K562 (cell line): ENCODE measurements around the gene GFM1. TPM values are rescaled to one million over a fixed set of nuclear protein-coding genes. Genes with fewer than 3 reads are reported as not detected.

Source experiments
- BCOR ChIP-seq: fragments of 450-650 bp; IDR thresholded peaks from 2 replicates; pipeline ENCODE4 v1.6.1; 2016
- BRCA1 ChIP-seq, 2 experiments: fragments of 450-650 bp in 1 of 2; sonication (generic) in 1 of 2; formaldehyde crosslinking in 1 of 2; IDR thresholded peaks; 2 replicates each; pipeline versions ENCODE4 v1.5.0 to v1.6.1; 2017 to 2020; ENCODE audit warnings: mild to moderate bottlenecking in 1 of 2, missing genetic modification reagents in 1 of 2
- CXXC5 ChIP-seq: fragments of 250-450 bp; sonication (Bioruptor Pico); IDR thresholded peaks from 2 replicates; pipeline ENCODE4 v1.8.0; 2022; ENCODE audit warnings: inconsistent platforms, mild to moderate bottlenecking, moderate library complexity
- DACH1 ChIP-seq: fragments of 450-650 bp; IDR thresholded peaks from 2 replicates; pipeline ENCODE4 v1.6.1; 2018; ENCODE audit not compliant: partially characterized antibody
- EGR1 ChIP-seq: fragments of 450-650 bp; conservative IDR thresholded peaks from 2 replicates; pipeline ENCODE4 v1.6.1; 2017; ENCODE audit warnings: mild to moderate bottlenecking
- KLF10 ChIP-seq: fragments of 250-450 bp; sonication (Bioruptor Pico); IDR thresholded peaks from 2 replicates; pipeline ENCODE4 v1.6.1; 2021; ENCODE audit warnings: matching md5 sums
- LEF1 ChIP-seq: fragments of 450-650 bp; IDR thresholded peaks from 2 replicates; pipeline ENCODE4 v1.6.1; 2016; ENCODE audit warnings: mild to moderate bottlenecking
- MCM7 ChIP-seq, 2 experiments: fragments of 450-650 bp; IDR thresholded peaks; 2 replicates each; pipeline ENCODE4 v1.6.1; 2016 to 2018
- MTA2 ChIP-seq: fragments of 450-650 bp; IDR thresholded peaks from 2 replicates; pipeline ENCODE4 v1.6.1; 2016; ENCODE audit warnings: low read depth
- PRMT5 ChIP-seq: sonication (generic); formaldehyde crosslinking; IDR thresholded peaks from 2 replicates; pipeline ENCODE4 v1.5.0; 2020; ENCODE audit warnings: missing genetic modification reagents
- PTBP1 ChIP-seq: fragments of 200-400 bp; formaldehyde crosslinking; IDR thresholded peaks from 2 replicates; pipeline ENCODE4 v1.6.1; 2017; ENCODE audit warnings: low read depth, low read length
- PURB ChIP-seq: sonication (generic); formaldehyde crosslinking; IDR thresholded peaks from 2 replicates; pipeline ENCODE4 v1.9.0; 2021; ENCODE audit warnings: low read depth, mild to moderate bottlenecking, missing genetic modification reagents
- RCOR1 ChIP-seq, 2 experiments: IDR thresholded peaks; 2 replicates each; pipeline ENCODE4 v1.6.1; 2012; ENCODE audit warnings: low read depth in 2 of 2, low read length in 2 of 2, borderline replicate concordance in 1 of 2, improper control_type of control experiment in 1 of 2
- RFX1 ChIP-seq: fragments of 450-650 bp; IDR thresholded peaks from 2 replicates; pipeline ENCODE4 v1.6.1; 2016; ENCODE audit warnings: mild to moderate bottlenecking, moderate library complexity
- STAG1 ChIP-seq: sonication (generic); formaldehyde crosslinking; IDR thresholded peaks from 2 replicates; pipeline ENCODE4 v1.5.0; 2020; ENCODE audit warnings: missing genetic modification reagents, borderline replicate concordance
- STAT5A ChIP-seq: IDR thresholded peaks from 2 replicates; pipeline ENCODE4 v1.6.1; 2012; ENCODE audit warnings: low read length, inconsistent platforms, borderline replicate concordance
- TBL1XR1 ChIP-seq, 2 experiments: IDR thresholded peaks; 2 replicates each; pipeline ENCODE4 v1.6.1; 2012; ENCODE audit warnings: improper control_type of control experiment in 2 of 2, low read length in 2 of 2, mild to moderate bottlenecking in 1 of 2
- ZBTB33 ChIP-seq: sonication (generic); formaldehyde crosslinking; IDR thresholded peaks from 2 replicates; pipeline ENCODE4 v1.8.1; 2023; ENCODE audit warnings: mild to moderate bottlenecking, missing genetic modification reagents
- ZBTB5 ChIP-seq: fragments of 450-650 bp; IDR thresholded peaks from 2 replicates; pipeline ENCODE4 v1.6.1; 2017; ENCODE audit warnings: antibody characterized with exemption
- ZNF408 ChIP-seq: fragments of 250-450 bp; sonication (Bioruptor Pico); IDR thresholded peaks from 2 replicates; pipeline ENCODE4 v1.4.0; 2020; ENCODE audit warnings: low read depth, mild to moderate bottlenecking, moderate library complexity
- polyA plus RNA-seq, 8 experiments: library from polyadenylated mRNA; depleted of rRNA in 4 of 8; stranded (reverse) in 5 of 8; unstranded in 3 of 8; fragments of >200 nt; fragmentation: Nextera tagmentation in 2 of 8; fragmentation: Illumina TruSeq in 1 of 8; extraction: Ambion mirVana in 2 of 8; extraction: Trizol in 1 of 8; gene quantifications; 2 replicates each; pipeline versions ENCODE4 v1.2.1 to v1.2.3, GENCODE V29; 2011 to 2014; ENCODE audit warnings: inconsistent platforms in 1 of 8, missing spikeins in 1 of 8
- total RNA-seq, 7 experiments: library from RNA; depleted of rRNA in 6 of 7; stranded (reverse); fragments of >200 nt in 6 of 7; fragmentation: Illumina TruSeq in 2 of 7; extraction: Trizol in 2 of 7; gene quantifications; 2 replicates each; pipeline versions ENCODE4 v1.2.1 to v1.2.3, GENCODE V29; 2011 to 2021; ENCODE audit warnings: low replicate concordance in 1 of 7
- TF ChIP-seq, protein P1 (sequence below): fragments of 200-800 bp; sonication (Bioruptor generic); IDR thresholded peaks from 2 replicates; pipeline ENCODE4 v1.6.1; 2017; ENCODE audit warnings: missing genetic modification characterization, missing compliant biosample characterization
- TF ChIP-seq, protein P2 (sequence below): fragments of 250-450 bp; sonication (Bioruptor Pico); IDR thresholded peaks from 2 replicates; pipeline ENCODE4 v1.4.0; 2020; ENCODE audit warnings: mild to moderate bottlenecking, moderate library complexity, borderline replicate concordance

The GFM1 gene
- total and polyA plus RNA-seq, 9 of the 15 experiments (the other 6 are each of a cell fraction or from before 2014, with no cell fraction given), result 38.9 to 86.7 (median 64.8) TPM

DNA sequence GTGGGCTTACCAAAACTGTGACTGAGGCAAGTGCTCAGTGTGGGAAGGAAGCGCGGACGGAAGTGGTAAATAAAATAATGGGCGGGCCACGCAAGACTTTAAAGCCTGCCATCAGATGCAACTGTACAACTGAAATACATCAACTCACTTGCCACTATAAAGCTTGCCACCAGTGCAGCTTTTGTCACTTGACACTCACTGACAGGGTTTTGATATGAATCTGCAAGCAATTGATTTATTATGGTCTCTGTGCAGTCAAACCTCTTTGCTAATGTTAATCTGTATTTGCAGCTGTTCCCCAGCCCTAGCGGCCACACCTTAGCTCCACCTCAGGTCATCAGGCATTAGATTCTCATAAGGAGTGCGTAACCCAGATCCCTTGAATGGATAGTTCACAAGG, 2.3 kb upstream of the GFM1 start (continued):
- TF ChIP-seq ZBTB33 (no peak), MTA2 (no peak; the same call in 1 of the 2 replicates), DACH1 (peak; percentile 83), MCM7 (IDR thresholded peaks at IDR 0.05) (no peak), STAT5A (0 out of 2 replicates have a peak, but pooled peaks have one; percentile 16), PTBP1 (no peak), STAG1 (no peak), TBL1XR1 (IDR thresholded peaks at IDR 0.05; ENCODE audit: low read length in 2 of 2) (no peak), ZBTB5 (no peak), PURB (CRISPR knock-in tag) (no peak), LEF1 (peak; percentile 62; the same call in 1 of the 2 replicates), KLF10 (CRISPR knock-in tag) (no peak), BRCA1 (IDR thresholded peaks at IDR 0.05) (no peak), BRCA1 (CRISPR knock-in tag; IDR thresholded peaks at IDR 0.05) (no peak), EGR1 (no peak), RCOR1 (IDR thresholded peaks at IDR 0.05; ENCODE audit: borderline replicate concordance in 1 of 2, low read depth in 2 of 2, low read length in 2 of 2) (0 out of 4 replicates have a peak, but pooled peaks of 1 of the 2 experiments have one; percentile 30), BCOR (no peak), RFX1 (no peak), PRMT5 (no peak), CXXC5 (CRISPR knock-in tag) (peak; percentile 80), ZNF408 (CRISPR knock-in tag) (no peak)
- TF ChIP-seq, protein P1, sequence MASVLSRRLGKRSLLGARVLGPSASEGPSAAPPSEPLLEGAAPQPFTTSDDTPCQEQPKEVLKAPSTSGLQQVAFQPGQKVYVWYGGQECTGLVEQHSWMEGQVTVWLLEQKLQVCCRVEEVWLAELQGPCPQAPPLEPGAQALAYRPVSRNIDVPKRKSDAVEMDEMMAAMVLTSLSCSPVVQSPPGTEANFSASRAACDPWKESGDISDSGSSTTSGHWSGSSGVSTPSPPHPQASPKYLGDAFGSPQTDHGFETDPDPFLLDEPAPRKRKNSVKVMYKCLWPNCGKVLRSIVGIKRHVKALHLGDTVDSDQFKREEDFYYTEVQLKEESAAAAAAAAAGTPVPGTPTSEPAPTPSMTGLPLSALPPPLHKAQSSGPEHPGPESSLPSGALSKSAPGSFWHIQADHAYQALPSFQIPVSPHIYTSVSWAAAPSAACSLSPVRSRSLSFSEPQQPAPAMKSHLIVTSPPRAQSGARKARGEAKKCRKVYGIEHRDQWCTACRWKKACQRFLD (CRISPR knock-in tag), result no peak
- TF ChIP-seq, protein P2, sequence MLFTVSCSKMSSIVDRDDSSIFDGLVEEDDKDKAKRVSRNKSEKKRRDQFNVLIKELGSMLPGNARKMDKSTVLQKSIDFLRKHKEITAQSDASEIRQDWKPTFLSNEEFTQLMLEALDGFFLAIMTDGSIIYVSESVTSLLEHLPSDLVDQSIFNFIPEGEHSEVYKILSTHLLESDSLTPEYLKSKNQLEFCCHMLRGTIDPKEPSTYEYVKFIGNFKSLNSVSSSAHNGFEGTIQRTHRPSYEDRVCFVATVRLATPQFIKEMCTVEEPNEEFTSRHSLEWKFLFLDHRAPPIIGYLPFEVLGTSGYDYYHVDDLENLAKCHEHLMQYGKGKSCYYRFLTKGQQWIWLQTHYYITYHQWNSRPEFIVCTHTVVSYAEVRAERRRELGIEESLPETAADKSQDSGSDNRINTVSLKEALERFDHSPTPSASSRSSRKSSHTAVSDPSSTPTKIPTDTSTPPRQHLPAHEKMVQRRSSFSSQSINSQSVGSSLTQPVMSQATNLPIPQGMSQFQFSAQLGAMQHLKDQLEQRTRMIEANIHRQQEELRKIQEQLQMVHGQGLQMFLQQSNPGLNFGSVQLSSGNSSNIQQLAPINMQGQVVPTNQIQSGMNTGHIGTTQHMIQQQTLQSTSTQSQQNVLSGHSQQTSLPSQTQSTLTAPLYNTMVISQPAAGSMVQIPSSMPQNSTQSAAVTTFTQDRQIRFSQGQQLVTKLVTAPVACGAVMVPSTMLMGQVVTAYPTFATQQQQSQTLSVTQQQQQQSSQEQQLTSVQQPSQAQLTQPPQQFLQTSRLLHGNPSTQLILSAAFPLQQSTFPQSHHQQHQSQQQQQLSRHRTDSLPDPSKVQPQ (CRISPR knock-in tag), result no peak
